Heart left ventricle (tissue), 13 donors: Measurements from ENCODE around the gene SAP30.

ENCODE experiments used
- CTCF ChIP-seq, 12 donors: fragments of 200-600 bp; sonication (generic) in 4 of 12; IDR thresholded peaks; one replicate each; pipeline versions ENCODE4 v1.5.0 to v1.8.0; 2018 to 2022; ENCODE audit warnings: antibody characterized with exemption in 12 of 12, mild to moderate bottlenecking in 5 of 12
- POLR2A ChIP-seq, 2 donors: fragments of 450-650 bp; IDR thresholded peaks; one replicate each; pipeline ENCODE4 v1.6.1; 2017; ENCODE audit warnings: antibody characterized with exemption in 2 of 2, mild to moderate bottlenecking in 2 of 2, moderate library complexity in 2 of 2
- donor health status: ischemic (EF 13 %, LVEDD 7.1; RV severe dilation, severe dysfunction).
- donor health status: DM: no; HTN: yes; CAD: no.
- donor health status: DM: no; HTN: no; CAD: no.
- donor health status: ischemic (EF 25% LVEDD 6.9; RV normal size, moderate dysfunction).
- donor health status: ischemic (EF 25% LVEDD 5.7; RV mildly dilated, moderate dysfunction).
- donor health status: ischemic (EF 35%, LVEDD 5.7; RV mildly dilated, moderate dysfunction).
- donor health status: nonischemic (EF 11% LVEDD 7.7; RV severe dilation, severe dysfunction).
- donor health status: DM: yes; HTN: yes; CAD: no.
- donor health status: PGD.
- donor health status: ischemic (EF 29% LVEDD 5.4; RV normal size, mild dysfunction).
- donor health status: nonischemic (EF 23%, LVEDD 6.1; RV moderate dilation, normal function).

GRCh38 chr4:173410079-173410478, 39.3 kb downstream of the SAP30 start:
- TF ChIP-seq CTCF (IDR thresholded peaks at IDR 0.05) (no peak), POLR2A (IDR thresholded peaks at IDR 0.05) (no peak)
